GM19193 (cell line): ENCODE measurements around the gene THSD4.

Experiments
- POLR2A ChIP-seq: IDR thresholded peaks from 4 replicates; pipeline ENCODE4 v1.6.1; 2011; ENCODE audit not compliant: insufficient read depth, insufficient read length; ENCODE audit errors: extremely low read depth

THSD4 gene

DNA sequence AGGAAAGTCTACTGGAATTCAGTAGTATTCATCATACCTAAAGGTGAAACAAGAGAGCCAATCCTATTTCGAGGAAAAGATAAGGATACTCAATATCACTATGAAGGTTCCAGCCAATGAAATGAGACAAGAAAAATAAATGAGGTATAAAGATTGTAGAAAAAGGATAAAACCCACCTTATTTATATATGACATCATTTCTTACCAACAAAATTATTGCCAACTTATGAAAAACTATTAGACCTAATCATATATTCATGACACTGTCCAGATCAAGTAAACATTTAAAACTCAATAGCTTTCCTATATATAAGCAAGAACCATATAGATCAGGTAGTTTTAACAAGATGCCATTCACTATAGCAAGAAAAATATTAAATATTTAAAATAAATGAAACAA is 584.7 kb downstream of the THSD4 start:
- no peak for TF ChIP-seq POLR2A

- TF ChIP-seq POLR2A = no peak
Observed at GRCh38 chr15:71701808-71702207, 586.5 kb downstream of the THSD4 start.

DNA sequence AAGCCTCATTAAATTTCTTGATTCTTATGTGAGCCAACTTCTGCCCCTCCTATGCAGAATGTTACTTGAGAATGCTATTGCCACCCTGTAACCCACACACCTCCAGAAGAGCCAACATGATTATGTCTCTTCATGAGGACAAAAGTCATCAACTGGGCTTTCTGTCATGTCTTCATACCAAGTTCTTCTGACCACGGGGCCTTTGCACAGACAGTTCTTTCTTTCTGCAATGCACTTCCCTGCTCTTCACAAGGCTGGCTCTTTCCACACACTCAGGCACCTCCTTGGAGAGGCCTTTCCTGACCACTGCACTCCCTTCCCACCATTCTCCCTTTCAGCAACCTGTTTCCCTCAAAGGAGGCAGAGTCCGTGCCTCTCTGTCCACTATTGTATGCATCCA is 587.2 kb downstream of the THSD4 start:
- TF ChIP-seq POLR2A = no peak

DNA sequence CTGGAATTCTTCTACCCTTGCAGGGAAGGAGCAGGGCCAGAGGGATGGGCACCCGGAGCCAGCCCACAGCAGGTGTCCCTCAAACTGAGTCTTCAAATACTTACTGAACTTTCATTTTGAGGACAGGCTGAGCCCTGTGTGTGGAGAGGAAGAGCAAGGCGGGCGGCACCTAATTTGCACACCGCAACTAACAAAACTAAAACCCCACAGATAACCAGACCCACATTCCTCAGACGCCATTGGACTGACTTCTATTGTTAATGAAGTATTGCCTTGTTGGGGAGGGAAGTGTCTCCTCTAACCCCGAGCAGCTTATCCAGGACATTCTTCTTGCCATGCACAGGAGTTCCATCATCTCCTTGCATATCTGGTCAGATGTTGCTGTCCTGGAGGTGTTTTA is 589.9 kb downstream of the THSD4 start:
- no peak for TF ChIP-seq POLR2A

DNA sequence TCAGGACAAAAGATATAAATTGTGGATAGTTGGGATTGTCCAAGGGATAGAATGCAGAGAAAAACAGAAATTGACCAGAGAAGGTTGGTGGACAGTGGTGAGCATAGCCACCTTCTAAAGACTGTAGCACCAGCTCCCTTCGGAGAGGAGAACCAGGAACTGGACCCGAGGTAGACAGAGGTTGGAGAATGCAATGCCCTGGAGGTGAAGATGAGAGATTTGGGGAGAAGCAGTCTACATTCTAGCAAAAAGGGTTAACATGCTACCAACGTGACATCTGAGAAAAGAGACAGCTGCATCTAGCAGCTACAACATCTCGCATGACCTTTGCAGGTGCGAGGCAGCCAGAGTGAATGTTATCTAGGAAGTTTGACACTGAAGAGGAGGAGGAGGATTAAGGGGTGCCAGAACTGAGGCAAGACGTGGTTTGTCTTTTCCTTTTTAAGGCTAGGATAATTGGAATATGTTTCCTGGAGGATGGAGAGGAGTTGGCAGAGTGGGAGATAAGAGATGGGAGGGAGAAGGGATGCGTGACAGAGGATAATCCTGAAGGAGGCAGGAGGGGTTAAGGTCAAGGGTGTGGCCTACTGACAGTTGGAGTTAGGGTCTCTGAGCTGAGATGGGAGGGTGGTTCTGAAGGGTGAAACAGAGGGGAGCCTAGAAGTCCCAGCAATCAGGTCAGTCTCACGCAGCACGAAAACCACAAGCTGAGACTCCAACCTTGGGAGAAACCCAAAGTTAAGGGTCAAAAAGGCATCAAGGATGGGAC is 591.4 kb downstream of the THSD4 start:
- no peak for TF ChIP-seq POLR2A

- TF ChIP-seq POLR2A = no peak
Observed at GRCh38 chr15:71707230-71708050, 592.2 kb downstream of the THSD4 start.

- no peak for TF ChIP-seq POLR2A
Observed at GRCh38 chr15:71708051-71708429, 592.8 kb downstream of the THSD4 start.

DNA sequence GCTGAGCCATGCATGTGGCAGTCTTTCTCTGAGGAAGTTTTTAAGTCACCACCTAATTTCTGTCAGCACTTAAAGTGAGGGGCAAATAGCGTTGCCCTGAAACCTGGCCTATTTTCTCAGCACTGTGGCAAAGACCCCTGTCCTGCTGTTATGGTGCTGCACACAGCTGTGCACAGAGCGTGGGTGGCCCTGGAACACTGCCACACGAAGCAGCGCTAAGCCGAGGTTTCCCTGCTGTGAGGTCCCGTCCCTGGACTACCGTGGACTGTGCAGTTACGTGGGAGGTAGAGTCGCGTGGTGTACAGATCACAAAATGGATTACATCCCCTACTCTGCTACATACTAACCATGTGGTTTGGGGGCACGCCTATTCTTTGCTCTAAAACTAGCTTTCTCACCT is 593.5 kb downstream of the THSD4 start:
- TF ChIP-seq POLR2A = no peak

GRCh38 chr15:71709808-71710418 is 594.6 kb downstream of the THSD4 start:
- no peak for TF ChIP-seq POLR2A

- TF ChIP-seq POLR2A = no peak
Observed at GRCh38 chr15:71712182-71712581, 596.9 kb downstream of the THSD4 start.

GRCh38 chr15:71713191-71713809 is 598.0 kb downstream of the THSD4 start:
- no peak for TF ChIP-seq POLR2A

DNA sequence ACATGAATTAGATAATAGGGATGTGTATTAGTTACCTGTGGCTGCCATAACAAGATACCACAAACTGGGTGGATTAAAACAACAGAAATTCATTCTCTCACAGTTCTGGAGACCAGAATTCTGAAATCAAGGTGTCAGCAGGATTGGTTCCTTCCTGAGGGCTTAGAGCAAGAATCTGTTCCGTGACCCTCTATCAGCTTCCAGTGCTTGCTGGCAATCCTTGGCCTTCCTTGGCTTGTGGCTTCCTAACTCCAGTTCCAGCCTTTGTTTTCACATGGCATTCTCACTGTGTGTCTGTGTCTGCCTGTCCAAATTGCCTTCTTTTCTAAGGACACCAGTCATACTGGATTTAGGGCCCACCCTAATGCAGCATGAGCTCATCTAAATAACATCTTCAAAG is 600.6 kb downstream of the THSD4 start:
- no peak for TF ChIP-seq POLR2A

DNA sequence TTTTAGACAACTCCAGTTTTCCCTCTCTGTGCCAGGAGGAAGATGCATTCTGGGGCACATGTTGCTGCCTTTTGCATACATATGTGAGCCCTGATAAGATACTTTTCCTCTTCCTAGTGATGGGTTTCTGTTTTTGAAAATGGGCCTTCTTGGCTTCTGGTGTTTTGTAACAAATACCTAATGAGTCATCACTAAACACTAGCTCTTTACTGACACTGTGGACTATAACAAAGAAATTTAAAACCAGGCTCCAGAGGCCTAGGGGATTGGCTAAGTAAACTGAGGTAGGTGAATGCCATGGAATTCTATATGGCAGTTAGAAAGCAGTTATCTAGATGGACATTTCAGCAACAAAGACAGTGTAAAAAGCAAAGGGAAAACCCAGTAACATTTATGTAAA is 601.7 kb downstream of the THSD4 start:
- TF ChIP-seq POLR2A = no peak

- TF ChIP-seq POLR2A = no peak
Observed at GRCh38 chr15:71718116-71718910, 603.0 kb downstream of the THSD4 start.

DNA sequence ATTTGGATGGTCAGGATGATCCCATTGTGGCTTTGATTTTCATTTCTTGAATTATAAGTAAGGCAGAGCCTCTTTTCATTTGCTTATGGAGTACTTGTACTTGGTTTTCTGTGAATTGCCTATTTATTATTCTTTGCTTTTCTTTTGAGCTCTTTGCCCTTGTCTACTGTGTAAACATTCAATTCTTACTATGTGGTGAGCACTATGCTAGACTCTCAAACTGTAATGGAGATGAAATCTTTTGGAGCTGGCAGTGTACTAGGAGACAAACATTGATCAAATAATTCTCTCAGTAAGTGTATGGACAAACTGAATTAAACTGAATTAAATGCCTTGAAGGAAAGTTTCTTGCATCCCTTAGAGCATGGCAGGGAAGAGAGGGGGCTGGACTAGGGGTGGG is 608.1 kb downstream of the THSD4 start:
- no peak for TF ChIP-seq POLR2A

DNA sequence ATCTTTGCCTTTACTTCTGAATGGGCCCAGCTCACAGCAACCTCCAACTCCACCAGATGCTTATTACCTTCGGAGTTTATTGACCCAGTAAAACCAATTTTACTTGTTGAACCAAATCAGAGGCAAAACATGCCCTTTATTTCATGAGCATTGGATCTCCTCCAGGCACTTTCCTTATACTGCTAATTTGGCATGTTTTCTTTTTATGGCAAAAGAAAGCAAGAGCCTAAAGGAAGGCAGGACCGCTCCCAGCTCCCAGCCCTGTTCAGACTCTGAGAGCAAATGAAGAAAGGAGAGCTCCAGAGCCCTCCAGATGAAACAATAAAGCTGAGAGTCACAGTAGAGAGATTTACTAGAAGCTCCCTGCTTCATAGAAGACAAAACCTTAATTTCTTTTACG is 613.6 kb downstream of the THSD4 start:
- TF ChIP-seq POLR2A = no peak
